B cell (primary cell): ENCODE data around the gene HOTAIR.

Experiments
- EZH2 ChIP-seq: IDR thresholded peaks from 2 replicates; pipeline ENCODE4 v1.6.1; 2012; ENCODE audit warnings: borderline replicate concordance, low read depth, mild to moderate bottlenecking, moderate library complexity, low read length; ENCODE audit not compliant: insufficient read depth, poor library complexity, severe bottlenecking
- TF ChIP-seq, protein P1 (sequence below): fragments of 200-600 bp; IDR thresholded peaks from one replicate; pipeline ENCODE4 v1.8.0; 2022; ENCODE audit warnings: antibody characterized with exemption, mild to moderate bottlenecking

DNA sequence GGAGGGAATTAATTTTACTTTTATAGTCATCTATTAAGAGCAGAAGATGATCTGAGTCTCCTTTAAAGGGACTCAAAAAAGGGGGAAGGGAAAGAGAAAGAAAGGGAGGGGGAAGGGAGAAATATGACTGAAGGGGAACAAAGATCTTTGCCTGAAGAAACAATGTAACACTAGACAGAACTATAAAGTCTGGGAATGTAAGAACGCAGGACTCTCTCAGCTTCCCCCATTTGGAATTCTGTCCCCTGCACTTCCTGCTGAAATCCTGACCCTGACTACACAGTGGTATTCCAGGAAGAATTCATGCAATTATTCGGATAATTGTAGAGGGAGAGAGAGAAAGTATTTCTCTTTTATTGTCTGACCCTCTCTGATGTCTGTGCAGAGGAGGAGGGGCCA, 10.4 kb downstream of the HOTAIR start:
- TF ChIP-seq, protein P1, sequence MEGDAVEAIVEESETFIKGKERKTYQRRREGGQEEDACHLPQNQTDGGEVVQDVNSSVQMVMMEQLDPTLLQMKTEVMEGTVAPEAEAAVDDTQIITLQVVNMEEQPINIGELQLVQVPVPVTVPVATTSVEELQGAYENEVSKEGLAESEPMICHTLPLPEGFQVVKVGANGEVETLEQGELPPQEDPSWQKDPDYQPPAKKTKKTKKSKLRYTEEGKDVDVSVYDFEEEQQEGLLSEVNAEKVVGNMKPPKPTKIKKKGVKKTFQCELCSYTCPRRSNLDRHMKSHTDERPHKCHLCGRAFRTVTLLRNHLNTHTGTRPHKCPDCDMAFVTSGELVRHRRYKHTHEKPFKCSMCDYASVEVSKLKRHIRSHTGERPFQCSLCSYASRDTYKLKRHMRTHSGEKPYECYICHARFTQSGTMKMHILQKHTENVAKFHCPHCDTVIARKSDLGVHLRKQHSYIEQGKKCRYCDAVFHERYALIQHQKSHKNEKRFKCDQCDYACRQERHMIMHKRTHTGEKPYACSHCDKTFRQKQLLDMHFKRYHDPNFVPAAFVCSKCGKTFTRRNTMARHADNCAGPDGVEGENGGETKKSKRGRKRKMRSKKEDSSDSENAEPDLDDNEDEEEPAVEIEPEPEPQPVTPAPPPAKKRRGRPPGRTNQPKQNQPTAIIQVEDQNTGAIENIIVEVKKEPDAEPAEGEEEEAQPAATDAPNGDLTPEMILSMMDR, result no peak
- no peak for TF ChIP-seq EZH2
